ES-I3 (cell line): ENCODE results near the gene ERFE.

ENCODE experiments used
- H3K36me3 ChIP-seq: 2 replicates; pipeline ENCODE4 v1.6.1; 2013; ENCODE audit warnings: mild to moderate bottlenecking, low read length, control low read depth, moderate library complexity; ENCODE audit not compliant: insufficient read depth
- H3K4me1 ChIP-seq: 2 replicates; pipeline ENCODE4 v1.6.1; 2013; ENCODE audit warnings: mild to moderate bottlenecking, control low read depth, low read length; ENCODE audit not compliant: insufficient read depth
- H3K9ac ChIP-seq: 2 replicates; pipeline ENCODE4 v1.6.1; 2013; ENCODE audit warnings: low read depth, mild to moderate bottlenecking, low read length, moderate library complexity
- H3K9me3 ChIP-seq: 2 replicates; pipeline ENCODE4 v1.6.1; 2013; ENCODE audit warnings: mild to moderate bottlenecking, low read length, moderate library complexity; ENCODE audit not compliant: control insufficient read depth, insufficient read depth

ERFE gene

GRCh38 chr2:238122287-238123217 is 36.2 kb upstream of the ERFE start:
- H3K36me3 ChIP-seq = no peaks in the 10 kb centered on the region
- H3K4me1 ChIP-seq = peaks cover 3% of the 10 kb centered on the region; the same call in 1 of the 2 replicates
- no peaks in the 10 kb centered on the region for H3K9me3 ChIP-seq
- no peak overlapping the region for H3K9ac ChIP-seq

GRCh38 chr2:238123218-238123971 is 35.4 kb upstream of the ERFE start:
- H3K9ac ChIP-seq = no peak overlapping the region
- no peaks in the 10 kb centered on the region for H3K36me3 ChIP-seq
- H3K9me3 ChIP-seq = no peaks in the 10 kb centered on the region
- peaks cover 3% of the 10 kb centered on the region; the same call in 1 of the 2 replicates for H3K4me1 ChIP-seq

- no peaks in the 10 kb centered on the region for H3K9me3 ChIP-seq
- H3K4me1 ChIP-seq = peaks cover 3% of the 10 kb centered on the region; the same call in 1 of the 2 replicates
- no peaks in the 10 kb centered on the region for H3K36me3 ChIP-seq
- H3K9ac ChIP-seq = no peak overlapping the region
Measured at GRCh38 chr2:238123991-238124470, 34.7 kb upstream of the ERFE start.

GRCh38 chr2:238124488-238125126 is 34.2 kb upstream of the ERFE start:
- H3K36me3 ChIP-seq = no peaks in the 10 kb centered on the region
- no peak overlapping the region for H3K9ac ChIP-seq
- peaks cover 3% of the 10 kb centered on the region; the same call in 1 of the 2 replicates for H3K4me1 ChIP-seq
- no peaks in the 10 kb centered on the region for H3K9me3 ChIP-seq

- no peaks in the 10 kb centered on the region for H3K36me3 ChIP-seq
- no peak overlapping the region for H3K9ac ChIP-seq
- H3K4me1 ChIP-seq = peaks cover 3% of the 10 kb centered on the region; the same call in 1 of the 2 replicates
- no peaks in the 10 kb centered on the region for H3K9me3 ChIP-seq
Measured at GRCh38 chr2:238125127-238125885, 33.5 kb upstream of the ERFE start.

GRCh38 chr2:238126338-238126737 is 32.4 kb upstream of the ERFE start:
- Histone ChIP-seq H3K9ac (no peak overlapping the region), H3K4me1 (peaks cover 3% of the 10 kb centered on the region; the same call in 1 of the 2 replicates), H3K36me3 (no peaks in the 10 kb centered on the region), H3K9me3 (no peaks in the 10 kb centered on the region)

GRCh38 chr2:238126775-238127164 is 32.0 kb upstream of the ERFE start:
- no peaks in the 10 kb centered on the region for H3K9me3 ChIP-seq
- H3K4me1 ChIP-seq = peaks cover 3% of the 10 kb centered on the region; the same call in 1 of the 2 replicates
- no peak overlapping the region for H3K9ac ChIP-seq
- H3K36me3 ChIP-seq = no peaks in the 10 kb centered on the region

GRCh38 chr2:238127165-238128060 is 31.4 kb upstream of the ERFE start:
- Histone ChIP-seq H3K36me3 (no peaks in the 10 kb centered on the region), H3K4me1 (peaks cover 3% of the 10 kb centered on the region; the same call in 1 of the 2 replicates), H3K9ac (no peak overlapping the region), H3K9me3 (no peaks in the 10 kb centered on the region)

- H3K4me1 ChIP-seq = peaks cover 3% of the 10 kb centered on the region; the same call in 1 of the 2 replicates
- H3K36me3 ChIP-seq = no peaks in the 10 kb centered on the region
- H3K9ac ChIP-seq = no peak overlapping the region
- no peaks in the 10 kb centered on the region for H3K9me3 ChIP-seq
Measured at GRCh38 chr2:238128061-238128440, 30.7 kb upstream of the ERFE start.

GRCh38 chr2:238128534-238129001 is 30.2 kb upstream of the ERFE start:
- no peak overlapping the region for H3K9ac ChIP-seq

GRCh38 chr2:238129166-238130010 is 29.4 kb upstream of the ERFE start:
- H3K36me3 ChIP-seq = no peaks in the 10 kb centered on the region
- peaks cover 3% of the 10 kb centered on the region; the same call in 1 of the 2 replicates for H3K4me1 ChIP-seq
- no peak overlapping the region for H3K9ac ChIP-seq
- H3K9me3 ChIP-seq = no peaks in the 10 kb centered on the region

More at GRCh38 chr2:238128534-238129001, 30.2 kb upstream of the ERFE start:
- no peaks in the 10 kb centered on the region for H3K9me3 ChIP-seq
- no peaks in the 10 kb centered on the region for H3K36me3 ChIP-seq
- peaks cover 3% of the 10 kb centered on the region; the same call in 1 of the 2 replicates for H3K4me1 ChIP-seq

- Histone ChIP-seq H3K9me3 (no peaks in the 10 kb centered on the region), H3K4me1 (peaks cover 3% of the 10 kb centered on the region; the same call in 1 of the 2 replicates), H3K9ac (no peak overlapping the region), H3K36me3 (no peaks in the 10 kb centered on the region)
Measured at GRCh38 chr2:238130111-238130695, 28.6 kb upstream of the ERFE start.
